GM12878 (cell line): ENCODE data around the gene WDR91. TPM values are rescaled to one million over a fixed set of nuclear protein-coding genes. Genes with fewer than 3 reads are reported as not detected.
A peak's percentile ranks its signal among the peaks of the same experiment; 100 is the strongest.

Experiments
- CBFB ChIP-seq: IDR thresholded peaks from 2 replicates; pipeline ENCODE4 v1.6.1; 2016; ENCODE audit warnings: antibody characterized with exemption, low read depth
- DPF2 ChIP-seq: fragments of 450-650 bp; IDR thresholded peaks from 2 replicates; pipeline ENCODE4 v1.6.1; 2017; ENCODE audit warnings: mild to moderate bottlenecking
- ESRRA ChIP-seq: IDR thresholded peaks from 2 replicates; pipeline ENCODE4 v1.6.1; 2012; ENCODE audit warnings: mild to moderate bottlenecking, low read length, improper control_type of control experiment
- NFXL1 ChIP-seq: fragments of 450-650 bp; IDR thresholded peaks from 2 replicates; pipeline ENCODE4 v1.6.1; 2017; ENCODE audit warnings: antibody characterized with exemption, mild to moderate bottlenecking, borderline replicate concordance
- RAD21 ChIP-seq: IDR thresholded peaks from 2 replicates; pipeline ENCODE4 v1.6.1; 2011; ENCODE audit warnings: mild to moderate bottlenecking, low read depth, low read length, moderate library complexity; ENCODE audit not compliant: insufficient read depth
- SMC3 ChIP-seq: IDR thresholded peaks from 2 replicates; pipeline ENCODE4 v1.6.1; 2011; ENCODE audit warnings: low read length, improper control_type of control experiment, borderline replicate concordance
- ZNF207 ChIP-seq: fragments of 450-650 bp; IDR thresholded peaks from 2 replicates; pipeline ENCODE4 v1.6.1; 2014; ENCODE audit warnings: antibody characterized with exemption, mild to moderate bottlenecking, borderline replicate concordance
- polyA plus RNA-seq, 11 experiments: library from polyadenylated mRNA; depleted of rRNA in 4 of 11; unstranded in 6 of 11; stranded (reverse) in 5 of 11; fragments of >200 nt; fragmentation: Nextera tagmentation in 4 of 11; fragmentation: Illumina TruSeq in 1 of 11; extraction: Ambion mirVana in 4 of 11; extraction: Trizol in 1 of 11; gene quantifications; 1 replicate in 1 of 11; 2 replicates in 10 of 11; pipeline versions ENCODE4 v1.2.1 to v1.2.3, GENCODE V29; 2011 to 2016; ENCODE audit warnings: inconsistent platforms in 2 of 11, missing spikeins in 2 of 11, low read depth in 1 of 11
- total RNA-seq, 4 experiments: library from RNA; depleted of rRNA in 3 of 4; stranded (reverse); fragments of >200 nt in 3 of 4; fragmentation: Illumina TruSeq in 1 of 4; extraction: Trizol in 1 of 4; gene quantifications; 2 replicates each; pipeline versions ENCODE4 v1.2.1 to v1.2.3, GENCODE V29; 2013 to 2021
- TF ChIP-seq, protein P1 (sequence below): fragments of 450-650 bp; IDR thresholded peaks from 2 replicates; pipeline ENCODE4 v1.6.1; 2016; ENCODE audit warnings: mild to moderate bottlenecking
- TF ChIP-seq, protein P2 (sequence below): fragments of 450-650 bp; formaldehyde crosslinking; IDR thresholded peaks from 2 replicates; pipeline ENCODE4 v1.5.0; 2022; ENCODE audit warnings: mild to moderate bottlenecking, missing genetic modification characterization
- TF ChIP-seq, protein P3 (sequence below): IDR thresholded peaks from 2 replicates; pipeline ENCODE4 v1.6.1; 2011; ENCODE audit warnings: borderline replicate concordance, low read depth, mild to moderate bottlenecking, moderate library complexity, mixed read lengths, low read length; ENCODE audit not compliant: insufficient read depth; ENCODE audit errors: extremely low read length
- TF ChIP-seq, protein P4 (sequence below): fragments of 150-350 bp; IDR thresholded peaks from 2 replicates; pipeline ENCODE4 v1.6.1; 2016; ENCODE audit warnings: low read depth, low read length
- TF ChIP-seq, protein P5 (sequence below): fragments of 450-650 bp; IDR thresholded peaks from 2 replicates; pipeline ENCODE4 v1.6.1; 2016; ENCODE audit warnings: mild to moderate bottlenecking
- TF ChIP-seq, protein P6 (sequence below): IDR thresholded peaks from 2 replicates; pipeline ENCODE4 v1.6.1; 2012; ENCODE audit warnings: low read depth, low read length, improper control_type of control experiment

WDR91 gene
- total and polyA plus RNA-seq, 10 of the 15 experiments (the other 5 are each of a cell fraction or from before 2014, with no cell fraction given): 7.6 to 83.3 (median 16.5) TPM

DNA sequence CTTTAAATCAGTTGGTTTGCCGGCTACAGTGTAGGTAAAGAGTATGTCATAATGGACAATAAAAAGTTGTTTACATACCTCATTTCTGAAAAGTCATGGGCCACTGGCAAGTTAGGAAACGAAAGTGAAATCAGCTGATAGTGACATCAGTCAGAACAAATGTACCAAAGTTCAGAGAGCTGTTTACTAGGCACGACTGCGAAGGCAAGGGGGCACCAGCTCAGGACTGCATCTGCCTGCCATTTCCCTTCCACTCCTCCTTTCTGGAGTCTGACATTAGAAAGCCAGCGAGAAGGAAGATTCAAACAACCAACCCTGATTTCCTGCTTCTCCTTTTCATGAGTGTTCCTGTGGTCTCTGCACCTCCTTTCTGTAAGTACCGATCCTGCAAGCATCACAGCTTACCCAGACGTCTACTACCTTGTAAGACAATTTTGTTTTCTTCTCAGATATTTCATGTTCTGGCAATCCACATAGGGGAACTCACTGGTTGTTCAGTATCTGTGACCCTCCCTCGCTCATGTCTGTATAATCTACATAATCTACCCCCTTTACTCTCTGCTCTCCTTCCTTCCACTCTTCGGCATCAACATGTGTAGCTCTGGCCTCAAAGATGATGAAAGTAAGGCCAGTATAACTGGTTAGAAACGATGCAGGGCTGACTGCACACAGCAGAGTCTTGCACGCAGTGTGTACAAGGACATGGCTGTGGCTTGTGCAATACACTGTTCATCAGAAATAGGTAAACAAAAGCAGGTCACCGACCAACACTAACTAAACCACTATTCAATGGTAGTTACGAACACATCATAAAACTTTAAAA is 63.2 kb downstream of the WDR91 start, which contains the start of gene TMEM140 (continued):
- TF ChIP-seq, protein P1, sequence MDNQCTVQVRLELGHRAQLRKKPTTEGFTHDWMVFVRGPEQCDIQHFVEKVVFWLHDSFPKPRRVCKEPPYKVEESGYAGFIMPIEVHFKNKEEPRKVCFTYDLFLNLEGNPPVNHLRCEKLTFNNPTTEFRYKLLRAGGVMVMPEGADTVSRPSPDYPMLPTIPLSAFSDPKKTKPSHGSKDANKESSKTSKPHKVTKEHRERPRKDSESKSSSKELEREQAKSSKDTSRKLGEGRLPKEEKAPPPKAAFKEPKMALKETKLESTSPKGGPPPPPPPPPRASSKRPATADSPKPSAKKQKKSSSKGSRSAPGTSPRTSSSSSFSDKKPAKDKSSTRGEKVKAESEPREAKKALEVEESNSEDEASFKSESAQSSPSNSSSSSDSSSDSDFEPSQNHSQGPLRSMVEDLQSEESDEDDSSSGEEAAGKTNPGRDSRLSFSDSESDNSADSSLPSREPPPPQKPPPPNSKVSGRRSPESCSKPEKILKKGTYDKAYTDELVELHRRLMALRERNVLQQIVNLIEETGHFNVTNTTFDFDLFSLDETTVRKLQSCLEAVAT: peak; percentile 89
- TF ChIP-seq ESRRA (no peak), ZNF207 (no peak), NFXL1 (no peak), CBFB (no peak; the same call in 1 of the 2 replicates), DPF2 (peak; percentile 48), SMC3 (no peak), RAD21 (0 out of 2 replicates have a peak, but pooled peaks have one; percentile 2)
- TF ChIP-seq, protein P2, sequence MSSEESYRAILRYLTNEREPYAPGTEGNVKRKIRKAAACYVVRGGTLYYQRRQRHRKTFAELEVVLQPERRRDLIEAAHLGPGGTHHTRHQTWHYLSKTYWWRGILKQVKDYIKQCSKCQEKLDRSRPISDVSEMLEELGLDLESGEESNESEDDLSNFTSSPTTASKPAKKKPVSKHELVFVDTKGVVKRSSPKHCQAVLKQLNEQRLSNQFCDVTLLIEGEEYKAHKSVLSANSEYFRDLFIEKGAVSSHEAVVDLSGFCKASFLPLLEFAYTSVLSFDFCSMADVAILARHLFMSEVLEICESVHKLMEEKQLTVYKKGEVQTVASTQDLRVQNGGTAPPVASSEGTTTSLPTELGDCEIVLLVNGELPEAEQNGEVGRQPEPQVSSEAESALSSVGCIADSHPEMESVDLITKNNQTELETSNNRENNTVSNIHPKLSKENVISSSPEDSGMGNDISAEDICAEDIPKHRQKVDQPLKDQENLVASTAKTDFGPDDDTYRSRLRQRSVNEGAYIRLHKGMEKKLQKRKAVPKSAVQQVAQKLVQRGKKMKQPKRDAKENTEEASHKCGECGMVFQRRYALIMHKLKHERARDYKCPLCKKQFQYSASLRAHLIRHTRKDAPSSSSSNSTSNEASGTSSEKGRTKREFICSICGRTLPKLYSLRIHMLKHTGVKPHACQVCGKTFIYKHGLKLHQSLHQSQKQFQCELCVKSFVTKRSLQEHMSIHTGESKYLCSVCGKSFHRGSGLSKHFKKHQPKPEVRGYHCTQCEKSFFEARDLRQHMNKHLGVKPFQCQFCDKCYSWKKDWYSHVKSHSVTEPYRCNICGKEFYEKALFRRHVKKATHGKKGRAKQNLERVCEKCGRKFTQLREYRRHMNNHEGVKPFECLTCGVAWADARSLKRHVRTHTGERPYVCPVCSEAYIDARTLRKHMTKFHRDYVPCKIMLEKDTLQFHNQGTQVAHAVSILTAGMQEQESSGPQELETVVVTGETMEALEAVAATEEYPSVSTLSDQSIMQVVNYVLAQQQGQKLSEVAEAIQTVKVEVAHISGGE (CRISPR knock-in tag): no peak
- TF ChIP-seq, protein P3, sequence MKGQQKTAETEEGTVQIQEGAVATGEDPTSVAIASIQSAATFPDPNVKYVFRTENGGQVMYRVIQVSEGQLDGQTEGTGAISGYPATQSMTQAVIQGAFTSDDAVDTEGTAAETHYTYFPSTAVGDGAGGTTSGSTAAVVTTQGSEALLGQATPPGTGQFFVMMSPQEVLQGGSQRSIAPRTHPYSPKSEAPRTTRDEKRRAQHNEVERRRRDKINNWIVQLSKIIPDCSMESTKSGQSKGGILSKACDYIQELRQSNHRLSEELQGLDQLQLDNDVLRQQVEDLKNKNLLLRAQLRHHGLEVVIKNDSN: no peak
- TF ChIP-seq, protein P4, sequence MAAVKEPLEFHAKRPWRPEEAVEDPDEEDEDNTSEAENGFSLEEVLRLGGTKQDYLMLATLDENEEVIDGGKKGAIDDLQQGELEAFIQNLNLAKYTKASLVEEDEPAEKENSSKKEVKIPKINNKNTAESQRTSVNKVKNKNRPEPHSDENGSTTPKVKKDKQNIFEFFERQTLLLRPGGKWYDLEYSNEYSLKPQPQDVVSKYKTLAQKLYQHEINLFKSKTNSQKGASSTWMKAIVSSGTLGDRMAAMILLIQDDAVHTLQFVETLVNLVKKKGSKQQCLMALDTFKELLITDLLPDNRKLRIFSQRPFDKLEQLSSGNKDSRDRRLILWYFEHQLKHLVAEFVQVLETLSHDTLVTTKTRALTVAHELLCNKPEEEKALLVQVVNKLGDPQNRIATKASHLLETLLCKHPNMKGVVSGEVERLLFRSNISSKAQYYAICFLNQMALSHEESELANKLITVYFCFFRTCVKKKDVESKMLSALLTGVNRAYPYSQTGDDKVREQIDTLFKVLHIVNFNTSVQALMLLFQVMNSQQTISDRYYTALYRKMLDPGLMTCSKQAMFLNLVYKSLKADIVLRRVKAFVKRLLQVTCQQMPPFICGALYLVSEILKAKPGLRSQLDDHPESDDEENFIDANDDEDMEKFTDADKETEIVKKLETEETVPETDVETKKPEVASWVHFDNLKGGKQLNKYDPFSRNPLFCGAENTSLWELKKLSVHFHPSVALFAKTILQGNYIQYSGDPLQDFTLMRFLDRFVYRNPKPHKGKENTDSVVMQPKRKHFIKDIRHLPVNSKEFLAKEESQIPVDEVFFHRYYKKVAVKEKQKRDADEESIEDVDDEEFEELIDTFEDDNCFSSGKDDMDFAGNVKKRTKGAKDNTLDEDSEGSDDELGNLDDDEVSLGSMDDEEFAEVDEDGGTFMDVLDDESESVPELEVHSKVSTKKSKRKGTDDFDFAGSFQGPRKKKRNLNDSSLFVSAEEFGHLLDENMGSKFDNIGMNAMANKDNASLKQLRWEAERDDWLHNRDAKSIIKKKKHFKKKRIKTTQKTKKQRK: no peak
- TF ChIP-seq, protein P5, sequence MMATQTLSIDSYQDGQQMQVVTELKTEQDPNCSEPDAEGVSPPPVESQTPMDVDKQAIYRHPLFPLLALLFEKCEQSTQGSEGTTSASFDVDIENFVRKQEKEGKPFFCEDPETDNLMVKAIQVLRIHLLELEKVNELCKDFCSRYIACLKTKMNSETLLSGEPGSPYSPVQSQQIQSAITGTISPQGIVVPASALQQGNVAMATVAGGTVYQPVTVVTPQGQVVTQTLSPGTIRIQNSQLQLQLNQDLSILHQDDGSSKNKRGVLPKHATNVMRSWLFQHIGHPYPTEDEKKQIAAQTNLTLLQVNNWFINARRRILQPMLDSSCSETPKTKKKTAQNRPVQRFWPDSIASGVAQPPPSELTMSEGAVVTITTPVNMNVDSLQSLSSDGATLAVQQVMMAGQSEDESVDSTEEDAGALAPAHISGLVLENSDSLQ: peak; percentile 46; the same call in 1 of the 2 replicates
- TF ChIP-seq, protein P6, sequence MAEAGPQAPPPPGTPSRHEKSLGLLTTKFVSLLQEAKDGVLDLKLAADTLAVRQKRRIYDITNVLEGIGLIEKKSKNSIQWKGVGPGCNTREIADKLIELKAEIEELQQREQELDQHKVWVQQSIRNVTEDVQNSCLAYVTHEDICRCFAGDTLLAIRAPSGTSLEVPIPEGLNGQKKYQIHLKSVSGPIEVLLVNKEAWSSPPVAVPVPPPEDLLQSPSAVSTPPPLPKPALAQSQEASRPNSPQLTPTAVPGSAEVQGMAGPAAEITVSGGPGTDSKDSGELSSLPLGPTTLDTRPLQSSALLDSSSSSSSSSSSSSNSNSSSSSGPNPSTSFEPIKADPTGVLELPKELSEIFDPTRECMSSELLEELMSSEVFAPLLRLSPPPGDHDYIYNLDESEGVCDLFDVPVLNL: no peak
